Fibroblast of skin of back (primary cell): Measurements from ENCODE around the gene NHSL2.

Source experiments
- DNase-seq: peaks from one replicate; pipeline ENCODE4 v3.0.0-alpha.2; 2013

The NHSL2 gene

GRCh38 chrX:72080150-72080549, 169.5 kb downstream of the NHSL2 start:
- DNase-seq = no peak

- DNase-seq = no peak
Measured at GRCh38 chrX:72080800-72081199, 170.2 kb downstream of the NHSL2 start.

GRCh38 chrX:72081605-72082320, 171.1 kb downstream of the NHSL2 start:
- no peak for DNase-seq

- no peak for DNase-seq
Measured at GRCh38 chrX:72083291-72083690, 172.6 kb downstream of the NHSL2 start.

GRCh38 chrX:72084114-72084513, 173.5 kb downstream of the NHSL2 start:
- no peak for DNase-seq

- DNase-seq = no peak
Measured at GRCh38 chrX:72086995-72087394, 176.3 kb downstream of the NHSL2 start.

- DNase-seq = no peak
Measured at GRCh38 chrX:72088761-72089160, 178.1 kb downstream of the NHSL2 start.

GRCh38 chrX:72089254-72089653, 178.6 kb downstream of the NHSL2 start:
- DNase-seq = no peak

GRCh38 chrX:72094894-72095293, 184.2 kb downstream of the NHSL2 start:
- DNase-seq = no peak

GRCh38 chrX:72095370-72095769, 184.7 kb downstream of the NHSL2 start:
- no peak for DNase-seq

- no peak for DNase-seq
Measured at GRCh38 chrX:72097098-72097497, 186.5 kb downstream of the NHSL2 start.

- no peak for DNase-seq
Measured at GRCh38 chrX:72100051-72100755, 189.6 kb downstream of the NHSL2 start.

- DNase-seq = no peak
Measured at GRCh38 chrX:72100824-72101351, 190.2 kb downstream of the NHSL2 start.

GRCh38 chrX:72101597-72102037, 191.0 kb downstream of the NHSL2 start:
- DNase-seq = no peak

- DNase-seq = no peak
Measured at GRCh38 chrX:72102126-72102525, 191.5 kb downstream of the NHSL2 start.

GRCh38 chrX:72102760-72103159, 192.1 kb downstream of the NHSL2 start:
- DNase-seq = no peak

- no peak for DNase-seq
Measured at GRCh38 chrX:72105436-72105835, 194.8 kb downstream of the NHSL2 start.

GRCh38 chrX:72107320-72107719, 196.7 kb downstream of the NHSL2 start:
- DNase-seq = peak; percentile 70

GRCh38 chrX:72107841-72108595, 197.4 kb downstream of the NHSL2 start:
- no peak for DNase-seq

GRCh38 chrX:72108666-72109065, 198.0 kb downstream of the NHSL2 start:
- DNase-seq = no peak

GRCh38 chrX:72110051-72110875, 199.6 kb downstream of the NHSL2 start:
- DNase-seq = peak; percentile 65
